ENCODE results near the gene TRIP10. TPM values are rescaled to one million over a fixed set of nuclear protein-coding genes. Genes with fewer than 3 reads are reported as not detected.

Gene TRIP10
- total and polyA plus RNA-seq, 2 of the 13 experiments (the other 11 are each of a cell fraction or from before 2014, with no cell fraction given), result 32.5 to 33.2 TPM

- TF ChIP-seq, protein P1, sequence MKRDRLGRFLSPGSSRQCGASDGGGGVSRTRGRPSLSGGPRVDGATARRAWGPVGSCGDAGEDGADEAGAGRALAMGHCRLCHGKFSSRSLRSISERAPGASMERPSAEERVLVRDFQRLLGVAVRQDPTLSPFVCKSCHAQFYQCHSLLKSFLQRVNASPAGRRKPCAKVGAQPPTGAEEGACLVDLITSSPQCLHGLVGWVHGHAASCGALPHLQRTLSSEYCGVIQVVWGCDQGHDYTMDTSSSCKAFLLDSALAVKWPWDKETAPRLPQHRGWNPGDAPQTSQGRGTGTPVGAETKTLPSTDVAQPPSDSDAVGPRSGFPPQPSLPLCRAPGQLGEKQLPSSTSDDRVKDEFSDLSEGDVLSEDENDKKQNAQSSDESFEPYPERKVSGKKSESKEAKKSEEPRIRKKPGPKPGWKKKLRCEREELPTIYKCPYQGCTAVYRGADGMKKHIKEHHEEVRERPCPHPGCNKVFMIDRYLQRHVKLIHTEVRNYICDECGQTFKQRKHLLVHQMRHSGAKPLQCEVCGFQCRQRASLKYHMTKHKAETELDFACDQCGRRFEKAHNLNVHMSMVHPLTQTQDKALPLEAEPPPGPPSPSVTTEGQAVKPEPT (CRISPR knock-in tag; IDR thresholded peaks at IDR 0.05; ENCODE audit: low read depth), result 0 out of 2 replicates have a peak, but pooled peaks have one; percentile 51
- no peak for TF ChIP-seq ZNF773 (CRISPR knock-in tag; IDR thresholded peaks at IDR 0.05; ENCODE audit: borderline replicate concordance)
- TF ChIP-seq, protein P2, sequence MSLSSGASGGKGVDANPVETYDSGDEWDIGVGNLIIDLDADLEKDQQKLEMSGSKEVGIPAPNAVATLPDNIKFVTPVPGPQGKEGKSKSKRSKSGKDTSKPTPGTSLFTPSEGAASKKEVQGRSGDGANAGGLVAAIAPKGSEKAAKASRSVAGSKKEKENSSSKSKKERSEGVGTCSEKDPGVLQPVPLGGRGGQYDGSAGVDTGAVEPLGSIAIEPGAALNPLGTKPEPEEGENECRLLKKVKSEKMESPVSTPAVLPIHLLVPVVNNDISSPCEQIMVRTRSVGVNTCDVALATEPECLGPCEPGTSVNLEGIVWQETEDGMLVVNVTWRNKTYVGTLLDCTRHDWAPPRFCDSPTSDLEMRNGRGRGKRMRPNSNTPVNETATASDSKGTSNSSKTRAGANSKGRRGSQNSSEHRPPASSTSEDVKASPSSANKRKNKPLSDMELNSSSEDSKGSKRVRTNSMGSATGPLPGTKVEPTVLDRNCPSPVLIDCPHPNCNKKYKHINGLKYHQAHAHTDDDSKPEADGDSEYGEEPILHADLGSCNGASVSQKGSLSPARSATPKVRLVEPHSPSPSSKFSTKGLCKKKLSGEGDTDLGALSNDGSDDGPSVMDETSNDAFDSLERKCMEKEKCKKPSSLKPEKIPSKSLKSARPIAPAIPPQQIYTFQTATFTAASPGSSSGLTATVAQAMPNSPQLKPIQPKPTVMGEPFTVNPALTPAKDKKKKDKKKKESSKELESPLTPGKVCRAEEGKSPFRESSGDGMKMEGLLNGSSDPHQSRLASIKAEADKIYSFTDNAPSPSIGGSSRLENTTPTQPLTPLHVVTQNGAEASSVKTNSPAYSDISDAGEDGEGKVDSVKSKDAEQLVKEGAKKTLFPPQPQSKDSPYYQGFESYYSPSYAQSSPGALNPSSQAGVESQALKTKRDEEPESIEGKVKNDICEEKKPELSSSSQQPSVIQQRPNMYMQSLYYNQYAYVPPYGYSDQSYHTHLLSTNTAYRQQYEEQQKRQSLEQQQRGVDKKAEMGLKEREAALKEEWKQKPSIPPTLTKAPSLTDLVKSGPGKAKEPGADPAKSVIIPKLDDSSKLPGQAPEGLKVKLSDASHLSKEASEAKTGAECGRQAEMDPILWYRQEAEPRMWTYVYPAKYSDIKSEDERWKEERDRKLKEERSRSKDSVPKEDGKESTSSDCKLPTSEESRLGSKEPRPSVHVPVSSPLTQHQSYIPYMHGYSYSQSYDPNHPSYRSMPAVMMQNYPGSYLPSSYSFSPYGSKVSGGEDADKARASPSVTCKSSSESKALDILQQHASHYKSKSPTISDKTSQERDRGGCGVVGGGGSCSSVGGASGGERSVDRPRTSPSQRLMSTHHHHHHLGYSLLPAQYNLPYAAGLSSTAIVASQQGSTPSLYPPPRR (CRISPR knock-in tag; IDR thresholded peaks at IDR 0.05; ENCODE audit: borderline replicate concordance), result no peak
- TF ChIP-seq NFKB2 (CRISPR knock-in tag; IDR thresholded peaks at IDR 0.05; ENCODE audit: borderline replicate concordance), result no peak
- TF ChIP-seq KLF12 (CRISPR knock-in tag; IDR thresholded peaks at IDR 0.05; ENCODE audit: borderline replicate concordance), result peak; percentile 33; the same call in 1 of the 2 replicates
- 0 out of 2 replicates have a peak, but pooled peaks have one; percentile 42 for TF ChIP-seq NKX3-1 (CRISPR knock-in tag; IDR thresholded peaks at IDR 0.05)
- TF ChIP-seq HNF4A (CRISPR knock-in tag; IDR thresholded peaks at IDR 0.05), result no peak
- 0 out of 2 replicates have a peak, but pooled peaks have one; percentile 19 for TF ChIP-seq SRY (CRISPR knock-in tag; IDR thresholded peaks at IDR 0.05)
- no peak for TF ChIP-seq ZKSCAN5 (CRISPR knock-in tag; IDR thresholded peaks at IDR 0.05)
- TF ChIP-seq HOXA5 (CRISPR knock-in tag; IDR thresholded peaks at IDR 0.05), result 0 out of 2 replicates have a peak, but pooled peaks have one; percentile 7
- no peak for TF ChIP-seq MED13 (CRISPR knock-in tag; IDR thresholded peaks at IDR 0.05)
- no peak; the same call in 1 of the 2 replicates for TF ChIP-seq ZMAT3 (CRISPR knock-in tag; conservative IDR thresholded peaks at IDR 0.05)
- no peak for TF ChIP-seq ZNF234 (CRISPR knock-in tag; conservative IDR thresholded peaks at IDR 0.05)
- no peak for TF ChIP-seq MAZ (IDR thresholded peaks at IDR 0.05; ENCODE audit: borderline replicate concordance, low read depth, low read length)
- TF ChIP-seq MAZ (CRISPR knock-in tag; IDR thresholded peaks at IDR 0.05; ENCODE audit: low read depth), result no peak
- TF ChIP-seq ZNF350 (CRISPR knock-in tag; IDR thresholded peaks at IDR 0.05; ENCODE audit: borderline replicate concordance, low read depth), result 0 out of 2 replicates have a peak, but pooled peaks have one; percentile 8
- TF ChIP-seq MTERF4 (CRISPR knock-in tag; IDR thresholded peaks at IDR 0.05), result 0 out of 2 replicates have a peak, but pooled peaks have one; percentile 59
- no peak for TF ChIP-seq ZNF589 (CRISPR knock-in tag; conservative IDR thresholded peaks at IDR 0.05)
- no peak for TF ChIP-seq FOXA1 (IDR thresholded peaks at IDR 0.05)
- no peak for TF ChIP-seq FOXA1 (CRISPR knock-in tag; IDR thresholded peaks at IDR 0.05)
- 0 out of 2 replicates have a peak, but pooled peaks have one; percentile 23 for TF ChIP-seq MAX (IDR thresholded peaks at IDR 0.05)
These were observed 592 bp upstream of the TRIP10 start (continued) for GRCh38 chr19:6738787-6739389.

All from HepG2 (cell line).